Thyroid gland (tissue), 4 donors: ENCODE data around the gene SYCE3.
"Not testable (repeated sequence)": the region's sequence is repeated elsewhere in the genome, so short reads cannot be mapped to it uniquely, and the experiment has no call there.

Source experiments
- POLR2A ChIP-seq, 2 donors: fragments of 450-650 bp; IDR thresholded peaks; one replicate each; pipeline ENCODE4 v1.6.1; 2017; ENCODE audit warnings: antibody characterized with exemption in 2 of 2, mild to moderate bottlenecking in 2 of 2, moderate library complexity in 1 of 2
- TF ChIP-seq, protein P1 (sequence below), 6 experiments: fragments of 200-600 bp in 3 of 6; fragments of 450-650 bp in 3 of 6; sonication (generic) in 3 of 6; IDR thresholded peaks; one replicate each; pipeline ENCODE4 v1.5.1; 2016 to 2019; ENCODE audit warnings: antibody characterized with exemption in 6 of 6, mild to moderate bottlenecking in 2 of 6, inconsistent platforms in 1 of 6, moderate library complexity in 1 of 6

DNA sequence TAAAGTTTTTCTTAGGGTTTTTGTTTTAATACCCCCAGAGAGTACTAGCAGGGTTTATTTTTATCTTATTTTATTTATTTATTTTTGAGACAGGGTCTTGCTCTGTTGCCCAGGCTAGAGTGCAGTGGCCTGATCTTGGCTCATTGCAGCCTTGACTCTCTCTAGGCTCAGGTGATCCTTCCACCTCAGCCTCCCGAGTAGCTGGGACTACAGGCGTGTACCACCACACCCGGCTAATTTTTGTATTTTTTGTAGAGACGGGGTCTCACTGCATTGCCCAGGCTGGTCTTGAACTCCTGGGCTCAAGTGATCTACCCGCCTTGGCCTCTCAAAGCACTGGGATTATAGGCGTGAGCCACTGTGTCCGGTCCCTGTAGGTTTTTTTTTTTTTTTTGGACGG is 42.5 kb downstream of the SYCE3 start:
- TF ChIP-seq, protein P1, sequence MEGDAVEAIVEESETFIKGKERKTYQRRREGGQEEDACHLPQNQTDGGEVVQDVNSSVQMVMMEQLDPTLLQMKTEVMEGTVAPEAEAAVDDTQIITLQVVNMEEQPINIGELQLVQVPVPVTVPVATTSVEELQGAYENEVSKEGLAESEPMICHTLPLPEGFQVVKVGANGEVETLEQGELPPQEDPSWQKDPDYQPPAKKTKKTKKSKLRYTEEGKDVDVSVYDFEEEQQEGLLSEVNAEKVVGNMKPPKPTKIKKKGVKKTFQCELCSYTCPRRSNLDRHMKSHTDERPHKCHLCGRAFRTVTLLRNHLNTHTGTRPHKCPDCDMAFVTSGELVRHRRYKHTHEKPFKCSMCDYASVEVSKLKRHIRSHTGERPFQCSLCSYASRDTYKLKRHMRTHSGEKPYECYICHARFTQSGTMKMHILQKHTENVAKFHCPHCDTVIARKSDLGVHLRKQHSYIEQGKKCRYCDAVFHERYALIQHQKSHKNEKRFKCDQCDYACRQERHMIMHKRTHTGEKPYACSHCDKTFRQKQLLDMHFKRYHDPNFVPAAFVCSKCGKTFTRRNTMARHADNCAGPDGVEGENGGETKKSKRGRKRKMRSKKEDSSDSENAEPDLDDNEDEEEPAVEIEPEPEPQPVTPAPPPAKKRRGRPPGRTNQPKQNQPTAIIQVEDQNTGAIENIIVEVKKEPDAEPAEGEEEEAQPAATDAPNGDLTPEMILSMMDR (IDR thresholded peaks at IDR 0.05), result not testable (repeated sequence)
- TF ChIP-seq POLR2A (IDR thresholded peaks at IDR 0.05), result not testable (repeated sequence)
